Stomach smooth muscle (tissue), 2 donors: ENCODE measurements around the gene CD9.

Experiments used
- H3K27ac ChIP-seq: one replicate; pipeline ENCODE4 v1.7.0; 2013; ENCODE audit warnings: mild to moderate bottlenecking, low read length, inconsistent platforms
- H3K27me3 ChIP-seq, 2 donors: one replicate each; pipeline ENCODE4 v1.7.0; 2013; ENCODE audit warnings: low read length in 2 of 2; ENCODE audit not compliant: insufficient read depth in 2 of 2, control insufficient read depth in 1 of 2
- H3K36me3 ChIP-seq, 2 donors: one replicate each; pipeline ENCODE4 v1.7.0; 2013; ENCODE audit warnings: low read length in 2 of 2; ENCODE audit not compliant: control insufficient read depth in 2 of 2, insufficient read depth in 2 of 2
- H3K4me1 ChIP-seq: one replicate; pipeline ENCODE4 v1.7.0; 2013; ENCODE audit warnings: low read length; ENCODE audit not compliant: control insufficient read depth, insufficient read depth
- H3K4me3 ChIP-seq, 2 donors: one replicate each; pipeline ENCODE4 v1.7.0; 2013; ENCODE audit warnings: low read length in 2 of 2
- H3K9ac ChIP-seq, 2 donors: one replicate each; pipeline ENCODE4 v1.7.0; 2013; ENCODE audit warnings: low read length in 2 of 2, mild to moderate bottlenecking in 1 of 2
- H3K9me3 ChIP-seq, 2 donors: one replicate each; pipeline ENCODE4 v1.7.0; 2013; ENCODE audit warnings: low read length in 2 of 2; ENCODE audit not compliant: control insufficient read depth in 2 of 2
- donor health status: healthy.
- donor health status: Pancreatic carcinoma.

Gene CD9

DNA sequence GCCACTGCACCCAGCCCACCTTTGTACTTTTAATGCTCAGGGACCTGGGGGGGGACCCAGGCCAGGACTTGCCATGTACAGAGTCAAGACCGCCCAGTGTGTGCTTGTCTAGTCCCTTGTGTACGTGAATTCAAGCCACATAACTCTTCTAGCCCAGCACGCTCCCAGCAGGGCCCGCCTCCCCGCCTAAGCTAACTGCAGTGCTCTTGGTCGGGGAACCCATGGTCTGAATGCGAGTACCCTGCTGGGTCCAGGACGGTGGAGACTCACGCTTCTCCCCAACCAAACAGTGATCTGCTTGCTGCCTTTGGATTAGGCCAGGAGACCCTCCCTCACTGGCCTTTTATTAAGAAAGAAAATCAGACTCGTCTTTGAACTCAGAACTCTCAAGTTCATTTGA lies 23.3 kb downstream of the CD9 start:
- H3K4me3 ChIP-seq = no peak overlapping the region
- H3K9ac ChIP-seq = peak overlapping the region; percentile 13 to 83
- H3K36me3 ChIP-seq = peaks cover 14 to 16% of the 10 kb centered on the region in 2 donors
- peaks cover 93% of the 10 kb centered on the region for H3K4me1 ChIP-seq
- H3K27me3 ChIP-seq = no peaks in the 10 kb centered on the region
- H3K9me3 ChIP-seq = no peaks in the 10 kb centered on the region
- H3K27ac ChIP-seq = peak overlapping the region; percentile 100

- Histone ChIP-seq H3K9ac (peak overlapping the region; percentile 83 to 84), H3K4me3 (peak overlapping the region in 1 of 2 donors; percentile 52), H3K9me3 (no peaks in the 10 kb centered on the region), H3K4me1 (peaks cover 98% of the 10 kb centered on the region), H3K36me3 (peaks cover 14 to 16% of the 10 kb centered on the region in 2 donors), H3K27me3 (no peaks in the 10 kb centered on the region), H3K27ac (peak overlapping the region; percentile 100)
Measured at GRCh38 chr12:6224550-6224949, 24.4 kb downstream of the CD9 start.

DNA sequence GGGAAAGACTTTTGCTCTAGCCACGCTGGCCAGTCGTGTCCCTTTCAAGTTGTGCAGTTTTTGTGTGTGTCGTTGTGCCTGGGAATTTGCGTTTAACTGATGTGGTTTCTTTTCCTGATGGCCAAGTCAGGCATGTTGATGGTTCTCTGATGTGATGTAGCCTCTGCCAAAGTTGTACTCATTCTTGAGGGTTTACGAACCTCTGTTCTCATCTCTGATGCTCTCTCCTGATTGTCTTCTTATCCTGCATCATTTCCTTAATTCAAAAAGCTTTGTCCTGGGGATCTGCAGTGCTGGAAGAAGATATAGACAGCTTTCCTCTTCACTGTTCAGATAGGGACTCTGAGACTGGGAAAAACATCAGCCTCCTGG lies 25.4 kb downstream of the CD9 start:
- Histone ChIP-seq H3K27me3 (no peaks in the 10 kb centered on the region), H3K4me3 (peak overlapping the region in 1 of 2 donors; percentile 44), H3K9me3 (no peaks in the 10 kb centered on the region), H3K27ac (peak overlapping the region; percentile 100), H3K9ac (peak overlapping the region; percentile 83 to 84), H3K36me3 (peaks cover 14 to 15% of the 10 kb centered on the region in 2 donors), H3K4me1 (peaks cover 100% of the 10 kb centered on the region)

GRCh38 chr12:6226002-6226678 lies 25.9 kb downstream of the CD9 start:
- H3K36me3 ChIP-seq = peaks cover 14 to 15% of the 10 kb centered on the region in 2 donors
- peak overlapping the region; percentile 83 to 84 for H3K9ac ChIP-seq
- H3K9me3 ChIP-seq = no peaks in the 10 kb centered on the region
- peaks cover 100% of the 10 kb centered on the region for H3K4me1 ChIP-seq
- peak overlapping the region; percentile 44 to 58 for H3K4me3 ChIP-seq
- H3K27ac ChIP-seq = peak overlapping the region; percentile 100
- no peaks in the 10 kb centered on the region for H3K27me3 ChIP-seq

DNA sequence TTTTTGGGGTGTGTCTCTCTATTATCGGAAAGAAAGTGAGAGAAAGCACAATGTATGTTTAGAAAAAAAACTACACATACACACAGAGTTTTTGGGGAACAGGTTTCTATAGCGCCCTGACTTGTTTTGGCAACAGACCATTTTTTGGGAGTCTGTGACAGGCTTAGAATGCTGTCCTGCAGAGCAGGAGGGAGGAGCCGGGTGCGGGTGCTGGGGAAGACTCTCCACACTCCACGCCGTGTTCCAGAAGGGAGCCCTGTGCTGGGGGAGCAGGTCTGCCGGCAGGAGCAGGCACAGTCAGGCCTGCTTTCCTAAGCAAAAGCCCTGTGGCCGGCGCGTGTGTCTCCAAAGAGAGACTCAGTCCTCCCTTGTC lies 26.5 kb downstream of the CD9 start:
- Histone ChIP-seq H3K9ac (peak overlapping the region; percentile 83 to 84), H3K27me3 (no peaks in the 10 kb centered on the region), H3K4me1 (peaks cover 100% of the 10 kb centered on the region), H3K36me3 (peaks cover 14 to 15% of the 10 kb centered on the region in 2 donors), H3K27ac (peak overlapping the region; percentile 100), H3K9me3 (no peaks in the 10 kb centered on the region), H3K4me3 (peak overlapping the region; percentile 44 to 58)

DNA sequence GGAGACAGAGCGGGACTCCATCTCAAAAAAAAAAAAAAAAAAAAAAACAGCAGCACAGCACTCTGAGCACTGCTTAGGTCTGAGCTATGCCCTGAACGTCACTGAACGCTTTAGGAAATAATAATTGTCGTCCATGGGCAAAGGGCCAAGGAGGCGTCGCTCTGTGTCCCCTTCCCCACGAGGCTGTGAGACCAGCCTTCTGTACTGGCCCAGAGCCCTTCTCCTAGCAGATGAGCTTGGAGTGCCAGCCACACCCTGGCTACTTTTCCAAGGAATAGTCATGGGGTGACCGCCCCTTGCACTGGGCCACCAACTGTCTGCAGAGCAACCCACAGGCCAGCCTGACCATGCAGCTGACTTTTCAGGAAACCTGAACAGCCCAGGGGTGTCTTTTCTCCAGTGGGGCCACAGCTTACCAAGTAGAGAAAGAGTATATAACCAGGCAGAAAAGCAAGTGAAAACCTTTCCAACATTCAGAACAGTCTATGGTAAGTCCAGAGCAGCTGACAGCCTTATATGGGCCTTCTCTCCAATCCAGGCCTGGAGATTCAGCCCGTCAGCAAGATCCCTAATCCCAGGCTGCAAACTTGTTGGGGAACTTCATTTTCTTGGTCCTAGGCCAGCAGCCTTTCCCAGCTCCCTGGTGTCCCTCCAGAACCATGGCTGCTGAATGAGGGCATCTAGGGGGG lies 28.5 kb downstream of the CD9 start:
- Histone ChIP-seq H3K27me3 (no peaks in the 10 kb centered on the region), H3K9me3 (no peaks in the 10 kb centered on the region), H3K4me3 (peak overlapping the region; percentile 21 to 52), H3K9ac (peak overlapping the region; percentile 77 to 80), H3K4me1 (peaks cover 100% of the 10 kb centered on the region), H3K36me3 (peaks cover 23 to 24% of the 10 kb centered on the region in 2 donors), H3K27ac (peak overlapping the region; percentile 100)

GRCh38 chr12:6229224-6230218 lies 29.3 kb downstream of the CD9 start:
- Histone ChIP-seq H3K4me3 (peak overlapping the region; percentile 38 to 61), H3K36me3 (peaks cover 22 to 27% of the 10 kb centered on the region in 2 donors), H3K27me3 (no peaks in the 10 kb centered on the region), H3K4me1 (peaks cover 99% of the 10 kb centered on the region), H3K9me3 (no peaks in the 10 kb centered on the region), H3K9ac (peak overlapping the region; percentile 77 to 80), H3K27ac (peak overlapping the region; percentile 100)

DNA sequence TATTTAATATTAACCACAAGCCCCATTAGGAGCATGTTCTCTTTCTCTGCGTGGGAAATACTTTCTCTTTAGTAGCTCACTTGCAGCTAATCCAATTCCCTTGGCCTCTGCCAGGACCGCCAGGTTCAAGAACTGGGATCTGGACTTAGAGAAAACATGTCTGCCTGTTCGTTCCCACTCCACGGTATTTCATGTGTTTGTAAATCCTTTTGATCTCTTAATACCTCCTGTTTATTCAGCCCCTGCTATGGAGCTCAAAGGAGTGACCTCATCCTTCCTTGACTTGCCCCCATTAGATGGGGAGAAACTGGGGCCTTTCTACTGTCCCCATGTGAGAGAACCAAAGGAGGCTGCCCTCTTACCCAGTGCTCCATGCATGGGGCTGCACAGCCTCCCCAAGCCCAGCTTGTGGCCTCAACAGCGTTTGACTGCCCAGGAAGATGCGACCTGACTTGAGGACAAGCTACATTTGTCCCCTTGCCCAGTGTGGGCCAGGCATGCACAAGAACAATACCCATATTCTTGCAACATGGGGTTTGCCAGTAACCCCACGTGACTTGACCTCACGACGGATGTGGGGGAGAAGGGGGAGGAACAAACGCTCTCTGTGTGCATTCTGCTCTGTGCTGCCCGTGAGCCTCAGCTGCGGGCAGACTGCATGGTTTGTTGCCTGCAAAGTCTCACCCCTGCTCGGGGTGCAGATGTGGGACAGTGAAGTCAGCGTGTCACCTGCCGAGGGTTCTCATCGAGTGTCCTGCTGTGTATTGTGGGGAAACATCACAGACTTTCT lies 30.3 kb downstream of the CD9 start:
- H3K9ac ChIP-seq = peak overlapping the region; percentile 66 to 77
- H3K27ac ChIP-seq = peak overlapping the region; percentile 100
- peaks cover 24 to 30% of the 10 kb centered on the region in 2 donors for H3K36me3 ChIP-seq
- no peaks in the 10 kb centered on the region for H3K9me3 ChIP-seq
- H3K27me3 ChIP-seq = no peaks in the 10 kb centered on the region
- H3K4me1 ChIP-seq = peaks cover 97% of the 10 kb centered on the region
- H3K4me3 ChIP-seq = peak overlapping the region; percentile 38 to 61

DNA sequence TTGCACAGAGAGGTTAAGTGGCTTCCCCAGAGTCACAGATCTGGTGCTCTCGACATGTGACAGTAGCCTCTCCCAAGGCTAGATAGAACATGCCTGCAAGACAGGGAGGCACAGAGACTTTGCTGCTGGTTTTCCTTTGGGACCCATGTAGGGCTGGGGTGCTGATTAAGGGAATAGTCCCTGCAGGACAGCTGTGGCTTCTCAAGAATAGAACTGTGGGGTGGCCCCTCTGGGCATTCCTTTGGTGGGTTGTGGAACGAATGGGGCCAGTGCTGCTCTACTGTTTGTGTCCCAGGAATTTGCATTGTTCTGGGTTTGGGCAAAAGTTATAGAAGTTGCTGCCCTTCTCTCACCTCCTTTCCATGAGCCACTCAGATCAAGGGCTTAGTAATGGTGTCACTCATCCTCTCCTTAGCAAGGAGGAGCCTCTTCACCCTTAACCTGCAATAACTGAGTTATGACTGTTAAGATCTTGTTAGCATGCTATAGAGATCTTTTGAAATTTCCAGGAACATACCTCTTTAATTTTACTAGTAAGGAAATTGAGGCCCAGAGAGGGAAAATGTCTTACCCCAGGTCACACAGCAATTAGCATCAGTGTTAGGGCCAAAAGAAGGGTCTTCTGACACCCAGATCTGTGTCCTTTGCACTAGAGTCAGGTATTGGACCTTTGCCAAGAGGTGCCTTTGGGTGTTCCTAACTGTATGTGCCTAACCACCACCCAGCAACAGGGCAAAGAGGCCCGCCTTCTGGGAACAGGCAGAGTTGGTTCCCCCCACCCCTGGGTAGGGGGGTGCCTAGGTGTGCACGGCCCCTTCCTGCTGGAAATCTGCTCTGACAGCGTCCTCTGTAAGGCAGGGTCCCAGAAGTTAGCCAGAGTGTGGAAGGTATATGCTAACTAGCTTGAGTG lies 31.4 kb downstream of the CD9 start:
- Histone ChIP-seq H3K9me3 (no peaks in the 10 kb centered on the region), H3K27ac (peak overlapping the region; percentile 100), H3K27me3 (no peaks in the 10 kb centered on the region), H3K4me1 (peaks cover 96% of the 10 kb centered on the region), H3K36me3 (peaks cover 35 to 40% of the 10 kb centered on the region in 2 donors), H3K4me3 (peak overlapping the region; percentile 27 to 61), H3K9ac (peak overlapping the region; percentile 66 to 77)
